ENCODE measurements around the gene CWC15.
"Not testable (repeated sequence)": the region's sequence is repeated elsewhere in the genome, so short reads cannot be mapped to it uniquely, and the experiment has no call there.

Gene CWC15

DNA sequence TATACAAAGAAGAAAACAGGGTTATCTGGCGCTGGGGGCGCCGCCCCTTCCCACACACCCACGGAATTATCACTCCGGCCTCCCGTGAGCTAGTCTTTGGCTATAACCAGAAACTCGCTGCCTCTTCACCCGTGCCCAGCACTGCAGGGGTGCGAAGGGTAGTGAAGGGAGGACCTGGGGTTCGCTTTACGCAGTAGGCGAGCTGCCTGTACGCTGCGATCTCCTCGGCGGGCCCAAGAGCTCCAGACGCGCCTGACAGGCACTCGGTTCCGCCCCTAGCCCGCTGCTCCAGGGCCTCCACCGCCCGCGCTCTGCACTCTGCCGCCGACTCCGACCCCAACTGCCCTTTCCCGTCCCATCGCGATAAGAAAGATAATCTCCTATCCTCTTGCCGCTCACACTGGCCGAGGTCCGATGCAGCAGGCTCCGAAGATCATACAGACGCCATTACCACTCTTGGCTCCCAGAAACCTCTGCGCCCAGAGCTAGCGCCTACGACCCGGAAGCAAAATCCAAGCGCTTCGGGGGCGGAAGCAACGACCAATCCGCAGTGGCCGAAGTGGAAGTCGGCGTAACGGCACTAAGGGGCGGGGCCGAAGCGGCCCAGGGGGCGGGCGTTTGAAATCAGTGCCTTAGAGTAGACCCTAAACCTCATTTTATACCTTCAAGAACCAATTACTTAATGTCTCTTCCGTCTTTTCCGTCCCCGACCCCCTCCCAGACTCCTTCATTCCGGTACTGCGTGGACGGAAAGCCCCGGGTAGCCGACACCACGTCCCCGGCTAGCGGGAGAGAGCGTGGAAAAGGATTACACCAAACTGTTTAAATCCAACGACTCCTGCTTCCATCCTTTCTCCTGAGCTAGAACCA lies at the start of gene CWC15, which contains the start of gene KDM4D:
TSS of gene CWC15 (minus strand) at position 458 of the 870 bp plus-strand sequence. CDS start 1,371 bp downstream, outside the sequence.
TSS of gene KDM4D (plus strand) at position 611 of the 870 bp plus-strand sequence. CDS start 23,664 bp downstream, outside the sequence.
- peak; percentile 61 to 95 (median 90) for DNase-seq

DNA sequence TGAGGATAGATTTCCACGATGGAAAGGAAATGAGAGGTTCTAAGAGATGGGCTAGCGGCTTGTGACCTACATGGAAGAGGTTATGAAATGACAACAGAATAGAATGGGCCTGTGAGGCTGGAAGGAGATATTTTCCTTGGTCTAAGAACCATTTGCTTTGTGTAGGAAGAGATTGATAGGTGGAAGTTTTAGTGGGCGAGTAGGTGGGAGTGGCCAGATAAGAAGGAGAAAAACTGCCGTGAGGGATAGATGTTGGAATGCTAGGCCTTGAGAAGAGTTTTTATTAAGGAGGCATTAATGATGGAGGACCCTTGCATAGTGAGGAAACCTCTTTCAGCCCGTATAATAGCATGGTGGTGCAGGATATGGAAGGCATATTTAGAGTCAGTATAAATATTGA lies 48.1 kb upstream of the CWC15 start:
- not testable (repeated sequence) for DNase-seq

DNA sequence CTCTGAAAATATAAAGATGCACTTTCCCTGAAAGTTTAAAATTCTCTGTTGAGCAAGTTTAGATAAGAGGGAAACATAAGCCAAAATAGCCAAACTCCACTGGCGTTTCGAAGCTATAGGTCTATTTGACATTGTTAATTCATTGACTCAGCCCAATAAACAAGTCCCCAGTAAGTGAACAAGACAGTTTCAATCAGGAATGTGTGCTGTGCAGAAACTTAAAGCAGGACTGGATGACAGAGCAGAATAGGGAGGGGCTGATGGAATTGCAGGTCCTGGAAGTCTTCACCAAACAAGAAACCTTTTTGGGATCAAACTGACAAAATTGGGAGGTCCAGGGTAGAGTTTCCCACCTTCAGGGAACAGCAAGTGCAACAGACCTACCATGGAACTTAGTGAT lies 42.8 kb upstream of the CWC15 start:
- no peak for DNase-seq

DNA sequence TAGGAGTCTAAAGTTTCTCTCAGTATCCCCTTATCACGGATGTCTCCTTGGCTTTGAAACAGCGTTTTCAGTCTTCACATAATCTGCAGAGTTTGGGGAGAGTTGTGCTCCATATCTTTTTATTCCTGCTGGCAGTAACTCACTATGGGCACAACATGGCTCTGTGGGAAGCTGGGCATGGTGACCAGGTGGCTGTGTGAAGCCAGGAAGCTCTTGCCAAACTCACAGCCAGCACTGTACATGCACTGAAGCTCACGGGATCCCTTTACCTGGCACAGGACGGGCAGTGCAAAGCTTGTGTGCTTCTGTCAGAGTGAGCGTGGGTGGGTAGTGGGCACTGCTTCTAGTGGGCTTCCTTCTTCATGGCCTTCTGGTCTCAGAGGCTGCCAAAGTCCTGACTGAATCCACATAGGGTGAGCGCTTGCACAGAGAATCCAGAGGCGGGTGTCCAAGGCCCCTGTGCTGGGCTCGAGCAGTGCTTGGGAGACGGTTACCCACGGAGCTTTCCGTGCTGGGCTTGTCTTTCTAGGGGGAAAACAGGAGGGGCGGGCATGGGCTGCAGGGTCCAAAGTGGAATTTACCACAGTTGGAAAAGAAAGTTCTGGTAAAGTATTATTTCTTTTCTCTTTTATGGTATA lies 40.9 kb upstream of the CWC15 start:
- peak in 1 of 14 donors; percentile 76 for DNase-seq

DNA sequence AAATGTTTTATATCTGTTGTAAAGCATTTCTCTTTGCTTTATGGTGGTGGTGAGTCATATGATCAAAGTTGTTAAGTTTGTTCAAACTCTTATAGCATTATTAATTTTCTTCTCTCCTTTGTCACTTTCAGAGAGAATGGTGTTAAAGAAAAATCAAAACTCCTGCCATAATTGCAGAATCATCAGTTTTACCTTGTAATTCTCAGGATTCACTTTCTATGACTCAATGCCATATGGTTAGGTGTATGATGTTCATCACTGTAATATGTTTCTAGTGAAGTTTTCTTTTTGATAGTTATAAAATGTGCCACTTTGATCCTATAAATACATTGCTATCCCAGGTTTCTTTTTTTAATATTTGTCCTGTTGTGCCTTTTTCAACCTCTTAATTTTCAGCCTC lies 38.0 kb upstream of the CWC15 start:
- no peak for DNase-seq

DNA sequence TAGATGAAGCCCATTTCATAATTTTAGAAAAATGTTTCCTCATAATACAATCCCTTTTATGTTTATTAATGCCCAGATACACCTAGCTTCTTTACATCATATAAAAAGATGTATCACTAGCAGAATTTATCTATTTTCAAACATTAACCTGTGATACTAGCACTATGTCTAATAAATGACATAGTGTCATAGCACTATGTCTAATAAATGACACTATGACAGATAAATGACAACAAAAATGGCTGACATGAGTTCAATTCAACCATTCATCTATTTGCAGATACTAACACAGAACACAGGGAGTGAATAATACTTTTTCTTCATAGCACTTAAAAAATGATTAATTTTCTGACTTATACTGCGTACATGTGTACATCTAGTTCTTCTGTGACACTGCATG lies 32.3 kb upstream of the CWC15 start:
- no peak for DNase-seq

DNA sequence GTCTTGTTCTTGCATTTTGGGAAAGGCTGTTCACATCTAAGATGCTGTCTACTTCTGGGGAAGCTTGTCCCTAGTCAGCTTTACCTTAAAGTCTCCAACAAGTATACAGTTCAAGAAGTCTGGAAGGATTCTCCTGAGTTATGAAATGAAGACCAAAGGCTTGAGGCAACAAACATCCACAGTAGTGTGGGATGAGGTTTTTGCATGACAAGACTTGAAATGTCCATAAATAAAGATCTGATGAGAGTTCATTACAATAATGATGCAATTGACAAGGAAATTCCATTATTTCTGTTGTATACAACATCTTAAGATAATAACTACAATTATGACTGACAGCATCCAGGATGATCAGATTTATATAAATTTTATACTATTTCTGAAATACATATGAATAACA lies 30.4 kb upstream of the CWC15 start:
- no peak for DNase-seq

DNA sequence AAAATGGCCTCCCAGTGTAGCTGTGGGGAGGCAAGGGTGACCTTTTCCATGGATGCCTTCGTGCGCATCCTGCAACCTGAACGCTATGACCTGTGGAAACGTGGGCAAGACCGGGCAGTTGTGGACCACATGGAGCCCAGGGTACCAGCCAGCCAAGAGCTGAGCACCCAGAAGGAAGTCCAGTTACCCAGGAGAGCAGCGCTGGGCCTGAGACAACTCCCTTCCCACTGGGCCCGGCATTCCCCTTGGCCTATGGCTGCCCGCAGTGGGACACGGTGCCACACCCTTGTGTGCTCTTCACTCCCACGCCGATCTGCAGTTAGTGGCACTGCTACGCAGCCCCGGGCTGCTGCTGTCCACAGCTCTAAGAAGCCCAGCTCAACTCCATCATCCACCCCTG lies 24.9 kb upstream of the CWC15 start:
- no peak for DNase-seq

DNA sequence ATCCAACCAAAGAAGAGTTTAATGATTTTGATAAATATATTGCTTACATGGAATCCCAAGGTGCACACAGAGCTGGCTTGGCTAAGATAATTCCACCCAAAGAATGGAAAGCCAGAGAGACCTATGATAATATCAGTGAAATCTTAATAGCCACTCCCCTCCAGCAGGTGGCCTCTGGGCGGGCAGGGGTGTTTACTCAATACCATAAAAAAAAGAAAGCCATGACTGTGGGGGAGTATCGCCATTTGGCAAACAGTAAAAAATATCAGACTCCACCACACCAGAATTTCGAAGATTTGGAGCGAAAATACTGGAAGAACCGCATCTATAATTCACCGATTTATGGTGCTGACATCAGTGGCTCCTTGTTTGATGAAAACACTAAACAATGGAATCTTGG lies 24.1 kb upstream of the CWC15 start:
- DNase-seq = no peak

DNA sequence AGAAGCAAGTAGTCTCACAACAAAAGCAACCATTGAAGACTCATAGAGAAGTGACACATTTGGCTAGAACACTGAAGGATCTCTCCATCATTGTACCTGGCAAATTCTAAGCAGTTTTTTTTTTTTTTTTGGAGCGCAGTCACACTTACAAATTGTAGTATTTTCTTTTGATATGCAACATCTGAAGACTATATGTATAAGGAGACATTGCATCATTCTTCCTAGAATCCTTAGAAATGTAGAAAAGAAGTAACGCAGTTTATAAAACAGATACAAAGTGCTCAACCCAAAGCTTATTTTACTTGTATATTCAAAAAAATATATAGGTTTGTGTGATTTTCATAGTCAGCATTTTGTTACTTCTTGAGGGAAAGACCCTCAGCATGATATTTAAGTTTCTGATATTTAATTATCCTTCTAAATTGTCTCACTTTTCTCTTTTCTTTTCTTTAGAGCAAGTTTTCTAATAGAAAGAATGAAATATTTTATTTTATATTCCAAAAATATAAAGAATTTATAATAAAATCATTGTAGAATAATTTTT lies 20.1 kb upstream of the CWC15 start:
- no peak for DNase-seq

DNA sequence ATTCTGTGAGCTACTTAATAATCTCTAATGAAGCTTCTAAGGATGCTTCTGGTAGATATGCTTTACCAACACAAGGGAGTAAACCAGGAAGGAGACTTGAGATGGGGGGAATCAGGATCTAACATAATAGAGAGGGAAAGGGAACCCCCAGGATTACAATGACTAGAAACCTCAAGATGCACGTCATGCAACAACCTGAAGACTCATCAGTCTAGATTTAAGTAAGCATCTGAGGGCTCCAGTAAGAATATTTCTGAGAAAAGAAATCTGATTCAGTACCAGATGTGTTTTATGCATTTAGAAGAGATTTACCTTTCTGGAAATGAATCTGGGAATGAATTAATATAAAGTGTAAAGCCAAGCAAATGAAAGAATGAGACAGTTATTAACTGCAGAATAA lies 15.4 kb upstream of the CWC15 start:
- no peak for DNase-seq

DNA sequence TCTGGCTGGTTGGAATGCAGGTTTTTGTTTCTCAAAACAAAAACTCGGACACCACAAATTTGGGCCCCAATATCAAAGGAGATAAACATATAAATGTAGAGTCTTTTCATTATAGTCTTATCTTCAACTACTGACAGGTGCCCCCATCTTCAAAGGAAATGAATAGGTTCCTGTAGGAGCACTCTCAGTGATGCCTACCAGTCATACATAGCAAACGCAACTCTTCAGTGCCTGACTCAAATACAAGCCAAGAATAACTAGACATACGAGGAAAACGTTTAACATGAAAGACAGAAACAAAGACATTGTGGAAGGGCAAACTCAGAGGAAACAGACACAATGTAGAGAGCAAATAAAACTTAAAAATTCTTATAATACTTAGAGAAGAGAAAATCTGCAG lies 14.0 kb upstream of the CWC15 start:
- DNase-seq = no peak

DNA sequence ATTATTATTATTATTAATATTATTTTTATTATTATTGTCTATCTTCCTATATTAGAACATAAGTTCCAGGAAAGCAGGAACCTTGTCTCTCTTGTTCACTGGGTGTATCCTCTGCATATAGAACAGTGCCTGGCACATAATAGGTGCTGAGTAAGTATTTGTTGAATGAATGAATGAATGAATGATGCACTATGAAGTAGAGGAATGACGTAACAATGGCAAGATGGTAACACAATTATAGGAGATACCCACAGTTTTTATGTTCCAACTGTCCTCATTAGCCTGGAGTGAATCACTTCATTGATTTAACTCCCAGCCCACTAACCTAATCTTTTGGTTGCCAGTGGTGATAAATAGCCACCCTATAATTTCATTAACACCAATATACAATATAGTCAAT lies 2.2 kb upstream of the CWC15 start:
- DNase-seq = no peak

DNA sequence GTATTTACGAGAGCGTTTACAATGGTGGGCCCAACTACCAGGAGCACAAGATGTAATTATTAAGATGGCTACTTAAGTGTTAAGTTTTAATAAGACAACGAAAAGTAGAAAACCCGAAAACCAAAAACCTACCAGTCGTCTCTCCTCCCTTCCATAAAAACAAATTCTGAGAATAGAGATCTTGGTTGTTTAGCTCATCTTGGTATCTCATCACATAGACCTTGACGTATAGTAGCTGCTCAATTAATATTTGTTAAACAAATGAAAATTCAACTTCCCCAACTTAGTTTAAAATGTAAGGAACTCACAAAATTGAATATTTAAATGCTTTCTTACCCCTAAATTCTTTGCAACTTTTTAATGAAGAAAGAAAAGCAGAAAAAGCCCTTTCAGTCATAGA lies 822 bp upstream of the CWC15 start:
- DNase-seq = no peak

DNA sequence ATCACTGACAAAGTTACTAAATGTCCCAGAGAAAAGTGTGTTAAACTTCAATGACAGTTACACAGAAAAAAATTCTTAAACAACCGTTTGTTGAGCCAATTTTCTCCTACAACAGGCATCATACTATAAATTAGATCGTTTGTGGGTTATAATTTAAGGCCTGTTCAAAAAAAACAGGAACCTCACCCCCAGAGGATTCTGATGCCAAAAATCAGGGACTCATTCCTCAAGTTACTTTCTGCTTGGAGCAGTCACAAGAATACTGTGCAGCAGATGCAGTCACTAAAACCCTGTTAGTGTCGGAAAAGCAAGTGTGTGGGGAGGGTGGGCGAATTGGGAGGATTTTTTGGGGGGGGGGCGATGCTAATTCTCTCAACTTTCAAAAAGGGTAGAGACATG lies 657 bp downstream of the CWC15 start:
- no peak for DNase-seq

DNA sequence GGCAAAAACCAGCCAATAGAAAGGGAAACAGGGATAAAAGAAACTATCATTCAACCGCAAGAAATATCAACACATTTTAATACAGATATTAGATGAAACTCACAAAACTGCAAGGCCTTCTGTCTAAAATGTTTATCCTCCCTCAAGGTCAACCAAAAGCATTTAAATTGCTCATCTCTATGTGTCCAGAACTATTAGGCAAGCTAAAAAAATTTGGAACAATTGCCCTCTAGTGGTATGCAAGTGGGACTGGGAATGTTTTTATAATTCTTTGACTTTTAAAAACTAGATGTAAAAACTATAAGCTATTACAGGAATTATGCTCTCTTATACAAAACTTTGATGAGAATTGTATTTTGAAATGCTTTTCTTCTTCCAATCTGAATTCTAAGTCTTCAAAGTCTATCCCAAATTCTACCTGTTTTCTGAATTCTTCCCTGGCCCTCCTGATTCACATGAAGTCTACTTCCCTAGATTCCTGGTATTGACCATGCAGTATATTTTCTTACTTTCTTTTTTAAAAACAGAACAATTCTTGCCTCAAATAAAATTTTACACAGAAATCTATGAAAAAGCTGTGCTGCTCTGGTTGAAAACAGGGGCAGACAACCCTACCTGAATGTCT lies 4.9 kb downstream of the CWC15 start:
- no peak for DNase-seq

DNA sequence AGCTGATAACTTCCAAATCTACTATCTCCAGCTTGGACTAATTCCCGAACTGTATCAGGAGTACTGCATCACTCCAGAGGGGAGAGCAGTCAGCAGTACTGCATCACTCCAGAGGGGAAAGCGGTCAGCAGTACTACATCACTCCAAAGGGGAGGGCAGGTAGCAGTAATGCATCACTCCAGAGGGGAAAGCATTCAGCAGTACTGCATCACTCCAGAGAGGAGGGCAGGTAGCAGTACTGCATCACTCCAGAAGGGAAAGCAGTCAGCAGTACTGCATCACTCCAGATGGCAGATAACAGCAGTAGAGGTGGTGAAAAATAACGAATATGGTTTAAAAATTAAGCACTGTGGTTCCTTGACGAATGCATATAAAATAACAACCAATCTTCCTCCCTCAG lies 8.4 kb downstream of the CWC15 start:
- no peak for DNase-seq

DNA sequence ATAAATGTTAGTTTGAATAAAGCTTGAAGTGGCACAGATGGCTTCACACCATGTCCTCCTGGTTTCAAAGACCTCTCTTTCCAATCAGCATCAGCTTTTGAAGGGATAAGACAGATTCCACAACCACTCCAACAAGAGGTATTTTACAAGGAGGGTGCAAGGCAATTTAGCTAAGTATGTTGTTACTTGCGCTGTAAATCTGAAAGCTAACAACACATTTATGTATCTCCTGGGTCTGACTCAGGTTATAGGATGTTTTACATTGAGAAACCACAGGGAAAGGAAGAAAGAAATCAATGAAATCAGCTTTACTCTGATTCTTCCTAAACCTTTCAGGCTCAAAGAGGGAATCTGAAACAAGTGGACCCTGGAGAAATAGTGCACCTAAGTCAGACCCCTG lies 12.1 kb downstream of the CWC15 start:
- DNase-seq = no peak

DNA sequence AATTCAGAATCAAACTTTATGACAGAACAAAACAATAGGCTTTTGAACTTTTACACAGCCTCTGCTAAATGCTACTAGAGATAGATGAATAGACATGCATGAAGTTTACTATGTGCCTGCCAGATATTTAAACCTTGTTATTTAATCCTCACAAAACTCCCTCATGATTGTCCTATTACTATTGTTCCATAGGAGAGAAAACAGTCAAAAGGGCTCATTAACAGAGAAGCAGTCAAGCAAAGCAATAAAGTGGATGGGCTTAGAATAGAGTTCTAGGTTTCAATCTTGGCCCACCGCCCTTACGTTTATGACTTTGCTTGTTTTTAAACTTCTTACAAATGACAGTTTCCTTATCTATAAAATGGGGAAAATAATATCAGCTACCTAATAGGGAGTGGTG lies 12.9 kb downstream of the CWC15 start:
- DNase-seq = no peak

DNA sequence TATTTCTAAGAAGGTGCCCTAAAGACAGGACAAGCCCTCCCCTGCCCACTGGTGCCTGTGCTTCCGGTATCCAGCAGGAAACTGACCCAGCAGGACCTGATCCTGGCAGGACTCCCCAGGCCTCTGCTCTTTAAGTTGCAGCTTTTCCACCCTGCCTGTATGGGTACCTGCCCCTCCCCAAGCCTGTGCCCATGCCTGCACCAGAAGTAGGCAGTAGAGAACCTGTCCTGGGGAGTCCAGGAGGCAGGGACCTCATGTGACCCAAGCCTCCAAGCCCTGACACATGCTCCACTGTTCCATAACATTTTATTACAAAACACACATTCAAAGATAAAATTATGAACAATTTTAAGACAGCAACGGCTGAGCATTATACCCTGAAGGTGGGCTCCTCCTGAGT lies 14.2 kb downstream of the CWC15 start:
- DNase-seq = no peak

DNA sequence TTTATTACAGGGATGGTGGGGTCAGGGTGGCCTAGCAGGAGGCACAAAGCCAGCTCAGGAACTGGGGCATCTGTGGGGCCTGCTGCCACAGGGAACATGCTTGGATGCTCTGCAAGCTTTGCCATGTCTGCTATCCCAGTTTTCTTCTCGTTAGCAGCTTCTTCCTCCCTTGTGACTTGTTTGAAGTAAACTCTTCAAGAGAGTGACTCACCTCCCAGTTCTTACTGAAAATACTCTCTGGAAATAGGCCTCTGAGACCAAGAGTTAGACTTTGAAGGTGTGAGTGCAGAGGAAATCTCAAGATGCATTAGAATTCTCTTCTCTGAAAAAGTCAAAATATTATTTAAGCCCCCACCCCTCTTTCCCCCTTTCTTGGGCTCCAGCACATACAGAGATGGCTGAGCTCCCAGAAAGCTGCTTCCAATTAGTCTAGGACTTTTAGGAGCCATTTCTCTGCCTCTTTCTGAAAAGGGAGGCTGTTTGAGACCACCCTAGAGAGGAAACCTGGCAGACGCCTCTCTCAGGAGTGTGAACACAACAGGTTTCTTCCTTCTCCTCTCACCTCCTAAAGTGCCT lies 15.1 kb downstream of the CWC15 start:
- no peak for DNase-seq

DNA sequence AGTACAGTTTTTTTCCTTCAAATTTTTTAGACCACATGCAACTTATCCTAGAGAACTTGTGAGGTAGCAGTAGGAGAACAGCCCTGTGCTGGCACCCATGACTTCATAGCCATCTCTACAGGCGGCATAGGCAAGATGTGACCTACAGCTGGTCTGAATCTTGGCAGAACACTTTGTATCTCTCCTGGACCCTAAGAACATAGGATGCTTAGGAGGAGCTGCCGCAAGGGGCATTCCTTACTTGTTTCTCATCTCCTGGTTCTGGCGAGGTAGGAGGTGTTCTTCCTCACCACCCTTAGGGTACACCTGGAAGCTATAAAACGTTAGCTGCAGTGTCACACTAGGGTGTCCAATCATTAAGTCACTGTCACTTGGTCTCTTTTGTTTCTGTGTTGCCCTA lies 16.4 kb downstream of the CWC15 start:
- DNase-seq = no peak

DNA sequence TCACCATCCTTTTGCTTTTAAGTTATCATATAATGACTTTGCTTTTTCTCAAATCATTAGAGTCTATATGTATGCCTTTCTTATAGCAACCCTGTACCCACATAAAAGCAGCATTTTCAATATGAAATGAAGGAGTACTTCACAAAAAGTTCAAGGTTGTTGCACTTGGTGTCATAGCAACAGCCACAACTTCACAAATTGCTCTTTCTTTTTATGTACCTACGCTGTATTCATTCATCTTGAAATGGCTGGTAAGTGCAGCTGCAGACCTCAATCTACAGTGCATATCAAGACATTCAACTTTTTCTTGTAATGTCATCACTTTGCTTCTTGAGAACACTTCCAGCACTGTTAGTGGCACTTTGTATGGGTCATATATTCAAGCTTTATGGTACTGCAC lies 18.6 kb downstream of the CWC15 start:
- no peak for DNase-seq

Measured in C1 segment of cervical spinal cord (tissue), 14 donors.